GM19099 (cell line): ENCODE results near the gene AKT3.

Experiments
- POLR2A ChIP-seq: IDR thresholded peaks from 3 replicates; pipeline ENCODE4 v1.6.1; 2011; ENCODE audit warnings: low read depth; ENCODE audit not compliant: insufficient read length; ENCODE audit errors: extremely low read depth

The AKT3 gene

GRCh38 chr1:243487036-243487648 lies 362.9 kb downstream of the AKT3 start:
- TF ChIP-seq POLR2A, result no peak

GRCh38 chr1:243483952-243484351 lies 366.1 kb downstream of the AKT3 start:
- TF ChIP-seq POLR2A, result no peak

GRCh38 chr1:243483071-243483771 lies 366.8 kb downstream of the AKT3 start:
- TF ChIP-seq POLR2A, result no peak

GRCh38 chr1:243482141-243483022 lies 367.7 kb downstream of the AKT3 start:
- no peak for TF ChIP-seq POLR2A

- no peak for TF ChIP-seq POLR2A
Observed at GRCh38 chr1:243481101-243481500, 368.9 kb downstream of the AKT3 start.

- TF ChIP-seq POLR2A, result no peak
Observed at GRCh38 chr1:243477731-243478290, 372.2 kb downstream of the AKT3 start.

GRCh38 chr1:243475966-243476365 lies 374.1 kb downstream of the AKT3 start:
- TF ChIP-seq POLR2A, result no peak

- no peak for TF ChIP-seq POLR2A
Observed at GRCh38 chr1:243474906-243475305, 375.1 kb downstream of the AKT3 start.

GRCh38 chr1:243474136-243474881 lies 375.7 kb downstream of the AKT3 start:
- TF ChIP-seq POLR2A, result no peak

GRCh38 chr1:243473227-243474135 lies 376.6 kb downstream of the AKT3 start:
- TF ChIP-seq POLR2A, result no peak

GRCh38 chr1:243471754-243472745 lies 378.0 kb downstream of the AKT3 start:
- no peak for TF ChIP-seq POLR2A

GRCh38 chr1:243471026-243471685 lies 378.9 kb downstream of the AKT3 start:
- TF ChIP-seq POLR2A, result no peak
